GM06990 (cell line): Measurements from ENCODE around the gene CEP83.
"Not testable (repeated sequence)": the region's sequence is repeated elsewhere in the genome, so short reads cannot be mapped to it uniquely, and the experiment has no call there.

Experiments
- DNase-seq: peaks from one replicate; pipeline ENCODE4 v3.0.0-alpha.2; 2011; ENCODE audit not compliant: insufficient read length; ENCODE audit errors: extremely low read depth
- H3K27me3 ChIP-seq: replicated peaks from 2 replicates; pipeline ENCODE4 v1.6.0; 2011; ENCODE audit warnings: low read length; ENCODE audit not compliant: control insufficient read depth, insufficient read depth
- H3K36me3 ChIP-seq: 2 replicates; pipeline ENCODE4 v1.5.1; 2011; ENCODE audit warnings: low read length; ENCODE audit not compliant: control insufficient read depth, insufficient read depth
- H3K4me3 ChIP-seq: replicated peaks from 2 replicates; pipeline ENCODE4 v1.5.1; 2011; ENCODE audit warnings: low read depth, mild to moderate bottlenecking, control low read depth, low read length
- TF ChIP-seq, protein P1 (sequence below): IDR thresholded peaks from 2 replicates; pipeline ENCODE4 v1.5.1; 2011; ENCODE audit warnings: low read length, control low read depth, mild to moderate bottlenecking, inconsistent platforms; ENCODE audit not compliant: insufficient read depth, poor library complexity, severe bottlenecking

The CEP83 gene

DNA sequence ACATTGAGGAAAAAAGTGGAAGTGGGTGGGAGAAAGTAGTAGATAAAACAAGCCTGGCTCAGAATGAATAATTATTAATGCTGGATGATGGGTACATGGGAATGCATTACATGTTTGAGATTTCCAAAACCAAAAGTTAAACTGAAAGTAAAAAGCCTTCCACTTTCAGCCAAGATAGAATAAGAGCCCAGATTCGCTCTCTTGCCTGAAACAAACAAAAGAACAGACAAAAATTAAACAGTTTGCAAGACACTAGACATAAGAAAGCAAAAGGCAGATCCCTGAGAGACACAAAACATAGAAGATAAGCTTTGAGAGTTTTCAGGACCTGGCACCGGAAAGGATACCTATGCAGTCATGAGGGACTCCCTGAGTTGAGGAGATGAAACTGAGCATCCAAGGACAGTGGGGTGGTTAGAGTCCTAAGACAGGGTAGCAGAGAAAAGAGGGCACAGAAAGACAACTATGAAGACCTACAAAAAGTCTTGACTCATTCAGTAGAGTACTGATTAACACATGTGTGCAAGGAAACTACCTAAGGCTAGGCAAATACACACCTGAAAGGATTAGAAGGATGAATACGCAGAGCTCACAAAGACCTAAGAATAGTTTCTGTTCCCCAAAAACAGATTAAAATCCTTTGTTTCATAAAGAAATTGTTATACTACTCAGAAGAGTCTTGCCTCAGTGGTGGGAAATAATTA, 54.1 kb downstream of the CEP83 start:
- Histone ChIP-seq H3K4me3 (peak overlapping the region; percentile 52), H3K36me3 (no peaks in the 10 kb centered on the region), H3K27me3 (no peaks in the 10 kb centered on the region)
- TF ChIP-seq, protein P1, sequence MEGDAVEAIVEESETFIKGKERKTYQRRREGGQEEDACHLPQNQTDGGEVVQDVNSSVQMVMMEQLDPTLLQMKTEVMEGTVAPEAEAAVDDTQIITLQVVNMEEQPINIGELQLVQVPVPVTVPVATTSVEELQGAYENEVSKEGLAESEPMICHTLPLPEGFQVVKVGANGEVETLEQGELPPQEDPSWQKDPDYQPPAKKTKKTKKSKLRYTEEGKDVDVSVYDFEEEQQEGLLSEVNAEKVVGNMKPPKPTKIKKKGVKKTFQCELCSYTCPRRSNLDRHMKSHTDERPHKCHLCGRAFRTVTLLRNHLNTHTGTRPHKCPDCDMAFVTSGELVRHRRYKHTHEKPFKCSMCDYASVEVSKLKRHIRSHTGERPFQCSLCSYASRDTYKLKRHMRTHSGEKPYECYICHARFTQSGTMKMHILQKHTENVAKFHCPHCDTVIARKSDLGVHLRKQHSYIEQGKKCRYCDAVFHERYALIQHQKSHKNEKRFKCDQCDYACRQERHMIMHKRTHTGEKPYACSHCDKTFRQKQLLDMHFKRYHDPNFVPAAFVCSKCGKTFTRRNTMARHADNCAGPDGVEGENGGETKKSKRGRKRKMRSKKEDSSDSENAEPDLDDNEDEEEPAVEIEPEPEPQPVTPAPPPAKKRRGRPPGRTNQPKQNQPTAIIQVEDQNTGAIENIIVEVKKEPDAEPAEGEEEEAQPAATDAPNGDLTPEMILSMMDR = no peak
- DNase-seq = peak; percentile 40

DNA sequence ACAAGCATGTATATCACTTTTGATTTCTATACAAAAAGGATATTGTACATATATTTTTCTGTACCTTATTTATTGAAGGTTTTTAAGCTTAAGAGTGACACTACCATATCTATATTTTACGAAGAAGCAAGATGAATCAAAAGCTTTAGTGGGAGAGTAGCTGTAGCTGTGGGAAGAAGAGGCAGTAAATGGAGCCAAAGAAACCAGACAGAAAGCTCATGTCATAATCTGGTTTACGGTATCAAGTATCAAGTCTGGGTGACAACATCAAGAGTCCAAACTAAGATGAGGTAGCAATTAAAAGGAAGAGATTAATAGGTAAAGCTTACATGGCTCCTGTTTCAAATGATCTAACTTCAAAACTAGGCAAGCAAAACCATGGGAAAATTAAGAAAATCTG, 54.8 kb downstream of the CEP83 start:
- TF ChIP-seq, protein P1 = no peak
- H3K36me3 ChIP-seq = no peaks in the 10 kb centered on the region
- no peak for DNase-seq

DNA sequence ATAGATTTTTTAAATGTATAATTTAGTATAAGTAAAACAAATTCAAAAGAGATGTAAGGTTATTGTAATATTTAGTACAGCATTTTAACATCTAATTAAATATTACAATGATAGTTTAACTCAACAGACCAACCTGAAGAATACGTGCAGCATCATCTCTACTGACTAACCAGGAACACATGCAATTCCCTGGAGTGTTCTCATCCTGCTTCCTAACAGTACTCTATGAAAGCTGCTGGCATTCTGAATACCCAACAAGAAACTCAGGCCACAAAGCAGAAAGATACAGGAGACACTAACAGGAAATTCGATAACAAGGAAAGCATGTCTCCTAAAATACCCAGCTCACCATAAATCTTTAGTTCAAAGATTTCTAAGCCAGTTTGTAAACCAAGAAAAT, 58.3 kb downstream of the CEP83 start:
- H3K36me3 ChIP-seq = no peaks in the 10 kb centered on the region
- no peak overlapping the region for H3K4me3 ChIP-seq
- DNase-seq = no peak
- TF ChIP-seq, protein P1 = no peak
- H3K27me3 ChIP-seq = no peaks in the 10 kb centered on the region

More for the DNA sequence above, 54.8 kb downstream of the CEP83 start:
- peak overlapping the region; percentile 52; the same call in 1 of the 2 replicates for H3K4me3 ChIP-seq
- no peaks in the 10 kb centered on the region for H3K27me3 ChIP-seq

- DNase-seq, H3K4me3 ChIP-seq, H3K27me3 ChIP-seq, H3K36me3 ChIP-seq: not testable (repeated sequence)
These were observed 61.0 kb downstream of the CEP83 start for GRCh38 chr12:94398685-94399084.

DNA sequence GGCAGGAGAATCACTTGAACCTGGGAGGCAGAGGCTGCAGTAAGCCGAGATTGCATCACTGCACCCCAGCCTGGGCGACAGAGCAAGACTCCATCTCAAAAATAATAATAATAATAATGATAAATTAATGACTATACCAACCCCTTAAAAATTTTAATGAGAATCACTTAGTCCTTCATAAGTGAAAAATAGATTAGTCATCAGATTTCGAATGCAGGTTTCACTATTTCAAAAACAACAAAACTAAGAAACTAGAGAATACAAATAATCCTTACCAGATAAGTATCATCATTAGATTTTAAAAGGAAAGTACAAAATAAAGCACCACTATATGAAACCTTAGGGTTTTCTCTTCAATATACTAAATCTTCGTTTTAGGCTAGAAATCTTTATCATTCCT, 62.3 kb downstream of the CEP83 start:
- Histone ChIP-seq H3K27me3 (no peaks in the 10 kb centered on the region), H3K36me3 (no peaks in the 10 kb centered on the region), H3K4me3 (no peak overlapping the region)
- TF ChIP-seq, protein P1 = no peak
- no peak for DNase-seq

DNA sequence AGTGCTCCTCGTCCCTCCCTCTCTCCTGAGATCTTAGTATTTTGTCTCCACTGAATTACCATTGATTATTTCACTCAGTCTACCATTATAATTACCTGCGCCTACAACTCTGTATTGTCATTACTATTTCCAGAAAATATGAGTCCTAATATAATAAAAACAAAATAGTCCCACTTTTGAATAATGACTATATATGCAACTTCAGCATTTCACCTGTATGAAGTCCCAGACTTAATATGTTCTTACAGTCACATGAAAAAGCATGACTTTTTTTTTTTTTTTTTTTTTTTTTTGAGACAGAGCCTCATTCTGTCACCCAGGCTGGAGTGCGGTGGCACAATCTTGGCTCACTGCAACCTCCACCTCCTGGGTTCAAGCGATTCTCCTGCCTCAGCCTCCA, 63.7 kb downstream of the CEP83 start:
- not testable (repeated sequence) for DNase-seq, H3K4me3 ChIP-seq, H3K27me3 ChIP-seq

GRCh38 chr12:94390130-94390485, 69.6 kb downstream of the CEP83 start:
- H3K36me3 ChIP-seq = peaks cover 2% of the 10 kb centered on the region
- no peak overlapping the region for H3K4me3 ChIP-seq
- TF ChIP-seq, protein P1 = no peak
- H3K27me3 ChIP-seq = no peaks in the 10 kb centered on the region
- no peak for DNase-seq

More for the DNA sequence above, 63.7 kb downstream of the CEP83 start:
- not testable (repeated sequence) for H3K36me3 ChIP-seq

DNA sequence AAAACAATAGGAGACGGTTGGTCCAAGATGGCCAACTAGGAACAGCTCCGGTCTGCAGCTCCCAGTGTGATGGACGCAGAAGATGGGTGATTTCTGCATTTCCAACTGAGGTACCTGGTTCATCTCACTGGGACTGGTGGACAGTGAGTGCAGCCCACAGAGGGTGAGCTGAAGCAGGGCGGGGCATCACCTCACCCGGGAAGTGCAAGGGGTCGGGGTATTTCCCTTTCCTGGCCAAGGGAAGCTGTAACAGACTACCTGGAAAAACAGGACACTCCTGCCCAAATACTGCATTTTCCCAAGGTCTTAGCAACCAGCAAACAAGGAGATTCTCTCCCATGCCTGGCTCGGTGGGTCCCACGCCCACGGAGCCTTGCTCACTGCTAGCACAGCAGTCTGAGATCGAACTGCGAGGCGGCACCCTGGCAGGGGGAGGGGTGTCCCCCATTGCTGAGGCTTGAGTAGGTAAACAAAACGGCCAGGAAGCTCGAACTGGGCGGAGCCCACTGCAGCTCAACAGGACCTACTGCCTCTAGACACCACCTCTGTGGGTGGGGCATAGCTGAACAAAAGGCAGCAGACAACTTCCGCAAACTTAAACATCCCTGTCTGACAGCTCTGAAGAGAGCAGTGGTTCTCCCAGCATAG, 70.1 kb downstream of the CEP83 start:
- not testable (repeated sequence) for H3K27me3 ChIP-seq, H3K36me3 ChIP-seq, DNase-seq, H3K4me3 ChIP-seq
